Suprapubic skin (tissue), 3 donors: Measurements from ENCODE around the gene PAQR7.

Source experiments
- CTCF ChIP-seq, 2 donors: fragments of 200-600 bp in 1 of 2; fragments of 450-650 bp in 1 of 2; sonication (generic) in 1 of 2; IDR thresholded peaks; one replicate each; pipeline ENCODE4 v1.5.1; 2016 to 2019; ENCODE audit warnings: antibody characterized with exemption in 2 of 2, mild to moderate bottlenecking in 1 of 2, moderate library complexity in 1 of 2
- POLR2AphosphoS5 ChIP-seq, 3 donors: sonication (generic); formaldehyde crosslinking; IDR thresholded peaks; one replicate each; pipeline ENCODE4 v1.6.1; 2017; ENCODE audit warnings: antibody characterized with exemption in 3 of 3

GRCh38 chr1:25874209-25874608, 1.3 kb downstream of the PAQR7 start:
- TF ChIP-seq CTCF (IDR thresholded peaks at IDR 0.05) (no peak), POLR2AphosphoS5 (IDR thresholded peaks at IDR 0.05) (no peak)
